Measurements from ENCODE around the gene PTPN1.

Gene PTPN1

GRCh38 chr20:50512323-50512722, 2.1 kb downstream of the PTPN1 start:
- no peak for DNase-seq (ENCODE audit: low read depth)
- H3K4me3 ChIP-seq (ENCODE audit: control insufficient read depth, low read depth, low read length) = peak overlapping the region; percentile 90
- TF ChIP-seq, protein P1, sequence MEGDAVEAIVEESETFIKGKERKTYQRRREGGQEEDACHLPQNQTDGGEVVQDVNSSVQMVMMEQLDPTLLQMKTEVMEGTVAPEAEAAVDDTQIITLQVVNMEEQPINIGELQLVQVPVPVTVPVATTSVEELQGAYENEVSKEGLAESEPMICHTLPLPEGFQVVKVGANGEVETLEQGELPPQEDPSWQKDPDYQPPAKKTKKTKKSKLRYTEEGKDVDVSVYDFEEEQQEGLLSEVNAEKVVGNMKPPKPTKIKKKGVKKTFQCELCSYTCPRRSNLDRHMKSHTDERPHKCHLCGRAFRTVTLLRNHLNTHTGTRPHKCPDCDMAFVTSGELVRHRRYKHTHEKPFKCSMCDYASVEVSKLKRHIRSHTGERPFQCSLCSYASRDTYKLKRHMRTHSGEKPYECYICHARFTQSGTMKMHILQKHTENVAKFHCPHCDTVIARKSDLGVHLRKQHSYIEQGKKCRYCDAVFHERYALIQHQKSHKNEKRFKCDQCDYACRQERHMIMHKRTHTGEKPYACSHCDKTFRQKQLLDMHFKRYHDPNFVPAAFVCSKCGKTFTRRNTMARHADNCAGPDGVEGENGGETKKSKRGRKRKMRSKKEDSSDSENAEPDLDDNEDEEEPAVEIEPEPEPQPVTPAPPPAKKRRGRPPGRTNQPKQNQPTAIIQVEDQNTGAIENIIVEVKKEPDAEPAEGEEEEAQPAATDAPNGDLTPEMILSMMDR (conservative IDR thresholded peaks at IDR 0.05; ENCODE audit: control insufficient read depth, insufficient read depth, low read depth, low read length) = no peak

- H3K4me3 ChIP-seq (ENCODE audit: control insufficient read depth, low read depth, low read length) = peak overlapping the region; percentile 90
- DNase-seq (ENCODE audit: low read depth) = peak; percentile 88
- TF ChIP-seq, protein P1 (conservative IDR thresholded peaks at IDR 0.05; ENCODE audit: control insufficient read depth, insufficient read depth, low read depth, low read length) = no peak
Measured at GRCh38 chr20:50513169-50514034, 3.2 kb downstream of the PTPN1 start.

DNA sequence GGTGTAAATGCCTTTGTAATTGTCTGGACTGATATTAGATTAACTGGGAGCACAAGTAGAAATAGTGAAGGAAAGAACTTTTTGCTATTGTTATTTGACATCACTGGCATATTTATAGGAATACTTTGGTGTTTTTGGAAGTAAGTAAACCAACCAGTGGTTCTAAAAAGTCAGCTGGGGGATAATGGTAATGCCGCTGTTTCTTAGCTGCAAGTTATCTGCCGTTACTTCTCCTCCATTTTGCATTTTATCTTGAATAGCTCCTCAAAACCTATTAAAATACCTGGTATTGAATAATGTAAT, 3.8 kb downstream of the PTPN1 start:
- TF ChIP-seq, protein P1 (conservative IDR thresholded peaks at IDR 0.05; ENCODE audit: control insufficient read depth, insufficient read depth, low read depth, low read length) = no peak
- no peak for DNase-seq (ENCODE audit: low read depth)
- H3K4me3 ChIP-seq (ENCODE audit: control insufficient read depth, low read depth, low read length) = peak overlapping the region; percentile 9

- TF ChIP-seq, protein P1 (conservative IDR thresholded peaks at IDR 0.05; ENCODE audit: control insufficient read depth, insufficient read depth, low read depth, low read length) = no peak
- no peak for DNase-seq (ENCODE audit: low read depth)
- no peak overlapping the region for H3K4me3 ChIP-seq (ENCODE audit: control insufficient read depth, low read depth, low read length)
Measured at GRCh38 chr20:50514750-50515149, 4.6 kb downstream of the PTPN1 start.

- H3K4me3 ChIP-seq (ENCODE audit: control insufficient read depth, low read depth, low read length) = no peak overlapping the region
Measured at GRCh38 chr20:50515471-50516106, 5.4 kb downstream of the PTPN1 start.

DNA sequence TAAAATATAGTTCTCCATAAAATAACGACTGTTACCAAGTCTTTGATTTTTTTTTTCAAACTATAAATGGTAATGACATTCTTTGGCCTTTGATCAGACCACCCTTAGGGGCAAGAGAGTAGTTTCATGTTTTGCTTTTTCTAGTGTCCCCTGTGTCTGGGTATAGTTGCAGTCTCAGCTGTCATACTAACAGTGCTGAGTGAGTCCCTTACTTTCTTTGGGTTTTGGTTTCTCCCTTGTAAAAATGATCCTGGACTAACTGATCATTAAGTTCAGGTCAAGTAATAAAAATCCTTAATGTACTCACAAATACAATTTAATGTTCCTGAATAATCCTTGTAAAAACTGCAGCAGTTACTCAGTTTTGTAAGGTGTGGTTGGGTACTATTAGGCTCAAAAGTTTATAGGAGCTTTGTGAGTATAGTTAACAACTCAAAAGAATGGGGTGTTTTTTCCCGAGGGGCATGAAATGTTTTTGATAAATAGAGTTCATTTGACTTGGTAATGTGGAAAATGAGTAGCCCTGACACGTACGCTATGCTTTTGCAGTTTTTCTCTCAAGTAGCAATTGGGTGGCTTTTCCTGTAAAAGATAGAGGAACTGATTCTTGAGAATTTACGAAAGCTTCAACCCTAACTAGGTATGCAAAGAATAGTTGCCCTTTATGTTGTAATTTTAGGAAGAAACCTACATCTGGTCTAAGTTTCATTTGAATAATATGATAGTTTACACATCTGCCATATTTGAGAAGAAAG, 6.2 kb downstream of the PTPN1 start:
- TF ChIP-seq, protein P1 (conservative IDR thresholded peaks at IDR 0.05; ENCODE audit: control insufficient read depth, insufficient read depth, low read depth, low read length) = no peak
- no peak overlapping the region for H3K4me3 ChIP-seq (ENCODE audit: control insufficient read depth, low read depth, low read length)
- no peak for DNase-seq (ENCODE audit: low read depth)

More at GRCh38 chr20:50515471-50516106, 5.4 kb downstream of the PTPN1 start:
- DNase-seq (ENCODE audit: low read depth) = no peak
- TF ChIP-seq, protein P1 (conservative IDR thresholded peaks at IDR 0.05; ENCODE audit: control insufficient read depth, insufficient read depth, low read depth, low read length) = no peak

Measured in fibroblast of mammary gland (primary cell).